ENCODE data around the gene IL17F.

- TF ChIP-seq GABPA (IDR thresholded peaks at IDR 0.05; ENCODE audit: low read depth) (no peak), YY1 (IDR thresholded peaks at IDR 0.05; ENCODE audit: low read depth) (no peak), CTCF (IDR thresholded peaks at IDR 0.05) (no peak), REST (IDR thresholded peaks at IDR 0.05; ENCODE audit: low read depth, low read length) (no peak), EZH2phosphoT487 (IDR thresholded peaks at IDR 0.05; ENCODE audit: borderline replicate concordance, low read depth) (no peak), FOSL2 (IDR thresholded peaks at IDR 0.05; ENCODE audit: borderline replicate concordance, low read depth) (no peak), FOXJ3 (CRISPR knock-in tag; IDR thresholded peaks at IDR 0.05) (no peak), USF2 (IDR thresholded peaks at IDR 0.05; ENCODE audit: borderline replicate concordance, low read depth, low read length) (no peak), TAF1 (IDR thresholded peaks at IDR 0.05; ENCODE audit: borderline replicate concordance, low read depth, low read length) (no peak), NRF1 (IDR thresholded peaks at IDR 0.05; ENCODE audit: low read depth, low read length) (no peak), RCOR1 (IDR thresholded peaks at IDR 0.05; ENCODE audit: low read length) (no peak), RFX5 (IDR thresholded peaks at IDR 0.05; ENCODE audit: low read length) (no peak), JUND (IDR thresholded peaks at IDR 0.05) (no peak)
These were observed 53.9 kb downstream of the IL17F start for GRCh38 chr6:52190409-52190808.

All from SK-N-SH (cell line).